Tibial artery (tissue), 4 donors: ENCODE results near the gene FASN.

Experiments
- DNase-seq, 2 donors: peaks; one replicate each; pipeline ENCODE4 v3.0.0-alpha.2; 2019
- H3K27ac ChIP-seq, 2 donors: fragments of 200-600 bp; sonication (generic) in 1 of 2; 1 replicate in 1 of 2; 2 replicates in 1 of 2; pipeline ENCODE4 v1.5.1; 2018 to 2019; ENCODE audit warnings: mild to moderate bottlenecking in 1 of 2
- H3K27me3 ChIP-seq, 2 donors: fragments of 200-600 bp; sonication (generic) in 1 of 2; one replicate each; pipeline versions ENCODE4 v1.5.1 to v1.6.0; 2016 to 2019
- H3K36me3 ChIP-seq, 3 donors: fragments of 200-600 bp; sonication (generic) in 2 of 3; one replicate each; pipeline ENCODE4 v1.5.1; 2016 to 2019; ENCODE audit warnings: mild to moderate bottlenecking in 2 of 3
- H3K4me1 ChIP-seq, 4 donors: fragments of 200-600 bp; sonication (generic) in 2 of 4; 1 replicate in 3 of 4; 2 replicates in 1 of 4; pipeline ENCODE4 v1.5.1; 2016 to 2019
- H3K4me3 ChIP-seq, 2 donors: fragments of 200-600 bp; sonication (generic) in 1 of 2; 1 replicate in 1 of 2; 2 replicates in 1 of 2; pipeline ENCODE4 v1.5.1; 2018 to 2019; ENCODE audit warnings: mild to moderate bottlenecking in 2 of 2
- H3K9me3 ChIP-seq, 3 donors: fragments of 200-600 bp; sonication (generic) in 1 of 3; one replicate each; pipeline ENCODE4 v1.5.1; 2016 to 2019
- intact Hi-C: fragments of 100-400 bp; cut with DNase I; formaldehyde crosslinking; loops from one replicate; pipeline ENCODE4 v1.15.0; 2023; ENCODE audit warnings: low total_unique reads
- TF ChIP-seq, protein P1 (sequence below), 2 experiments: fragments of 200-600 bp in 1 of 2; fragments of 450-650 bp in 1 of 2; IDR thresholded peaks; one replicate each; pipeline ENCODE4 v1.5.1; 2017 to 2019; ENCODE audit warnings: antibody characterized with exemption in 2 of 2, mild to moderate bottlenecking in 1 of 2, moderate library complexity in 1 of 2

Gene FASN

DNA sequence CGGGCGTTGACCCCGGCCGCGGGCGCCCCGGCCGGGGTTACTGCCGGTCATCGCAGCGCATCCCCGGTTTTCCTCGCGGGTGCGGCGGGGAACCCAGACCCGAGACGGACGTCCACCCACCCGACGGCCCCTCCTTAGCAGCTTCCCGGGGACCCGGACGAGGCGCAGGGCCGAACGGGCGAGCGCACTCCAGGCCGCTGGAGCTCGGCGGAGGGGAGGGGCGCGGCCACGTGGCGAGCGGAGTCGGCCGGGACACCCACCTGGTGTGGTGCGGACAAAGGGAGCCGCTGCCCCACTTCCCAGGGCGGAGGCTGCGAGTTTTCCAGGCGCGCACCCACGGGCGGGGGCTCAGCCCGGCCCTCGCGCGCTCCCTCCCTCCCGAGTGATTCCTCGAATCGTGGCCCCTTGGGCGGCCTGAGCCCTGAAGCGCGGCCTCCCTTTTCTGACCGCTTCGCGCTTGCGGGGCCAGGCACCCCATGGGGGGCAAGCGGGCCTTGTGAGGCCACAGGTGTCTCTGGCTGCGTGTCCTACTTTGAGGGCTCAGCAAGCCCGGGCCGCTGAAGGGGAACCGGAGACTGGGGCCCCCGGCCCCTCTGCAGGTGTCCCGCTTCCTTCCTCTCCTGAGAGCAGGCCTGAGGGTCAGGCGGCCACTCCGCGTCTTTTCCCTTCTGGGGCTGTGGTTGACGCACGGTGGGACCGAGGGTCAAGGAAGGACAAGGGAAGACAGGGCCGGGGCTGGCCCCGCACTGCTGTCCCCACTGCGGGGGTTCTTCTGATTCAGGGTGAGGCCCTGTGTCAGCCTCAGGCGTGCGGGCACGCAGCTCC is 1.1 kb upstream of the FASN start:
- DNase-seq = no peak
- TF ChIP-seq, protein P1, sequence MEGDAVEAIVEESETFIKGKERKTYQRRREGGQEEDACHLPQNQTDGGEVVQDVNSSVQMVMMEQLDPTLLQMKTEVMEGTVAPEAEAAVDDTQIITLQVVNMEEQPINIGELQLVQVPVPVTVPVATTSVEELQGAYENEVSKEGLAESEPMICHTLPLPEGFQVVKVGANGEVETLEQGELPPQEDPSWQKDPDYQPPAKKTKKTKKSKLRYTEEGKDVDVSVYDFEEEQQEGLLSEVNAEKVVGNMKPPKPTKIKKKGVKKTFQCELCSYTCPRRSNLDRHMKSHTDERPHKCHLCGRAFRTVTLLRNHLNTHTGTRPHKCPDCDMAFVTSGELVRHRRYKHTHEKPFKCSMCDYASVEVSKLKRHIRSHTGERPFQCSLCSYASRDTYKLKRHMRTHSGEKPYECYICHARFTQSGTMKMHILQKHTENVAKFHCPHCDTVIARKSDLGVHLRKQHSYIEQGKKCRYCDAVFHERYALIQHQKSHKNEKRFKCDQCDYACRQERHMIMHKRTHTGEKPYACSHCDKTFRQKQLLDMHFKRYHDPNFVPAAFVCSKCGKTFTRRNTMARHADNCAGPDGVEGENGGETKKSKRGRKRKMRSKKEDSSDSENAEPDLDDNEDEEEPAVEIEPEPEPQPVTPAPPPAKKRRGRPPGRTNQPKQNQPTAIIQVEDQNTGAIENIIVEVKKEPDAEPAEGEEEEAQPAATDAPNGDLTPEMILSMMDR (IDR thresholded peaks at IDR 0.05) = no peak
- no peaks in the 10 kb centered on the region for H3K27me3 ChIP-seq
- H3K4me3 ChIP-seq = peak overlapping the region; percentile 65 to 84
- H3K27ac ChIP-seq = peak overlapping the region; percentile 87 to 98
- peaks cover 0 to 64% (median 34%) of the 10 kb centered on the region in 4 donors for H3K4me1 ChIP-seq
- no peaks in the 10 kb centered on the region for H3K9me3 ChIP-seq
- intact Hi-C loops = loop anchor here (5.0 kb wide), 2 partner anchors 62 to 1882 kb away; partner anchors contain the start of gene DCXR
- peaks cover 12 to 22% (median 19%) of the 10 kb centered on the region in 3 donors for H3K36me3 ChIP-seq

DNA sequence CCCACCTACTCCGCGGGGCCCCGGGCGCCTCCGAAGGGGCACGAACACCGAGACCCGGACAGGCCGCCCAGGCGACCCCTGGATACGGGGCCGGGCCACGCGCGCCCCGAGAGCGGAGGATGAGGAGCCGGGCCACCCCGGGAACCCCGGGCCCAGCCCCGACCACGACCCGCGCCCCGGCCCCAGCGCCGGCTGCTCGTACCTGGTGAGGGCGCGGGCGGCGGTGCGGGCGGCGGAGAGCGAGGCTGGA is 192 bp downstream of the FASN start:
- intact Hi-C loops = loop anchor here (5.0 kb wide), 2 partner anchors 61 to 1881 kb away; partner anchors contain the start of gene DCXR
- H3K4me1 ChIP-seq = peaks cover 0 to 52% (median 29%) of the 10 kb centered on the region in 4 donors

GRCh38 chr17:82097184-82097918 is 685 bp downstream of the FASN start:
- H3K36me3 ChIP-seq = peaks cover 30 to 40% (median 37%) of the 10 kb centered on the region in 3 donors
- no peaks in the 10 kb centered on the region for H3K9me3 ChIP-seq
- peak overlapping the region; percentile 65 to 84 for H3K4me3 ChIP-seq
- no peaks in the 10 kb centered on the region for H3K27me3 ChIP-seq
- no peak for DNase-seq
- peaks cover 0 to 52% (median 29%) of the 10 kb centered on the region in 4 donors for H3K4me1 ChIP-seq
- peak overlapping the region; percentile 87 to 98 for H3K27ac ChIP-seq
- TF ChIP-seq, protein P1 (IDR thresholded peaks at IDR 0.05) = no peak
- intact Hi-C loops = loop anchor here (5.0 kb wide), 2 partner anchors 60 to 1880 kb away; partner anchors contain the start of gene DCXR

More for the DNA sequence above, 192 bp downstream of the FASN start:
- DNase-seq = no peak
- H3K27ac ChIP-seq = peak overlapping the region; percentile 87 to 98
- no peaks in the 10 kb centered on the region for H3K27me3 ChIP-seq
- H3K9me3 ChIP-seq = no peaks in the 10 kb centered on the region
- TF ChIP-seq, protein P1 (IDR thresholded peaks at IDR 0.05) = no peak
- peaks cover 25 to 35% (median 32%) of the 10 kb centered on the region in 3 donors for H3K36me3 ChIP-seq
- peak overlapping the region; percentile 65 to 84 for H3K4me3 ChIP-seq

DNA sequence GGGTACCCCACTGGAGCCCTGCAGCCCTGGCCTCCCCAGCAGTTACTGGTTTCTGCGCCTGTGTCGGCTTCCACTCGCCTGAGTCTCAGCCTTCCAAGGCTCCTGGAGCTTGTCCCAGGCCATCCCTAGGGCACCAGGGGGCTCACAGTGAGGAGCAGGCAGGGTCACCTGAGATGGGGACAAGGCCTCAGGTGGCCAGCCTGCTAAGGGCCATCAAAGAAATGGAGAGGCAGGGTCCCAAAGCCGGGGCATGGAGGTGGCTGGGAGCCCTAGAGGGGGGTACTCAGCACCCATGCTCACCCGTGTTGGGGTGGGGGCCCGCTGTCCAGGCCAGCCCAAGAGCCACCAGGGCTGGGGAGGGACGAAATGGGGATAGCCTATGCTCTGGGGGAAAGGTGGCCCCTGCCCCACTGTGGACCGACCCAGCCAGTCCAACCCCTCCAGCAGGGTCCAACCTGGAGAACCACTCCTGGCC is 1.3 kb downstream of the FASN start:
- no peak for DNase-seq
- intact Hi-C loops = loop anchor here (5.0 kb wide), 2 partner anchors 59 to 1879 kb away; partner anchors contain the start of gene DCXR
- Histone ChIP-seq H3K4me1 (peaks cover 0 to 51% (median 29%) of the 10 kb centered on the region in 4 donors), H3K27me3 (no peaks in the 10 kb centered on the region), H3K36me3 (peaks cover 36 to 46% (median 43%) of the 10 kb centered on the region in 3 donors), H3K9me3 (no peaks in the 10 kb centered on the region), H3K27ac (peak overlapping the region; percentile 87 to 98), H3K4me3 (peak overlapping the region; percentile 65 to 84)
- TF ChIP-seq, protein P1 (IDR thresholded peaks at IDR 0.05) = no peak
